ENCODE data around the gene KAT2A.

The KAT2A gene

GRCh38 chr17:42088736-42089135 lies 32.4 kb downstream of the KAT2A start:
- no peak for ATAC-seq
- no peak for TF ChIP-seq TOX (CRISPR knock-in tag; IDR thresholded peaks at IDR 0.05; ENCODE audit: borderline replicate concordance)
- no peak for TF ChIP-seq CSRNP3 (CRISPR knock-in tag; IDR thresholded peaks at IDR 0.05)
- TF ChIP-seq ESRRG (CRISPR knock-in tag; IDR thresholded peaks at IDR 0.05) = no peak
- TF ChIP-seq BACH2 (CRISPR knock-in tag; IDR thresholded peaks at IDR 0.05; ENCODE audit: borderline replicate concordance) = no peak
- TF ChIP-seq CSDC2 (CRISPR knock-in tag; IDR thresholded peaks at IDR 0.05) = no peak
- no peak for TF ChIP-seq RARB (CRISPR knock-in tag; IDR thresholded peaks at IDR 0.05)
- no peak for TF ChIP-seq SNAI2 (CRISPR knock-in tag; IDR thresholded peaks at IDR 0.05)
- TF ChIP-seq GLIS3 (CRISPR knock-in tag; IDR thresholded peaks at IDR 0.05) = no peak
- TF ChIP-seq, protein P1, sequence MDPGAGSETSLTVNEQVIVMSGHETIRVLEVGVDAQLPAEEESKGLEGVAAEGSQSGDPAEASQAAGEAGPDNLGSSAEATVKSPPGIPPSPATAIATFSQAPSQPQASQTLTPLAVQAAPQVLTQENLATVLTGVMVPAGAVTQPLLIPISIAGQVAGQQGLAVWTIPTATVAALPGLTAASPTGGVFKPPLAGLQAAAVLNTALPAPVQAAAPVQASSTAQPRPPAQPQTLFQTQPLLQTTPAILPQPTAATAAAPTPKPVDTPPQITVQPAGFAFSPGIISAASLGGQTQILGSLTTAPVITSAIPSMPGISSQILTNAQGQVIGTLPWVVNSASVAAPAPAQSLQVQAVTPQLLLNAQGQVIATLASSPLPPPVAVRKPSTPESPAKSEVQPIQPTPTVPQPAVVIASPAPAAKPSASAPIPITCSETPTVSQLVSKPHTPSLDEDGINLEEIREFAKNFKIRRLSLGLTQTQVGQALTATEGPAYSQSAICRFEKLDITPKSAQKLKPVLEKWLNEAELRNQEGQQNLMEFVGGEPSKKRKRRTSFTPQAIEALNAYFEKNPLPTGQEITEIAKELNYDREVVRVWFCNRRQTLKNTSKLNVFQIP (CRISPR knock-in tag; IDR thresholded peaks at IDR 0.05; ENCODE audit: borderline replicate concordance, low read depth) = no peak
- TF ChIP-seq PPARA (CRISPR knock-in tag; IDR thresholded peaks at IDR 0.05; ENCODE audit: borderline replicate concordance) = no peak
- TF ChIP-seq ZFP30 (CRISPR knock-in tag; IDR thresholded peaks at IDR 0.05) = no peak
- TF ChIP-seq, protein P2, sequence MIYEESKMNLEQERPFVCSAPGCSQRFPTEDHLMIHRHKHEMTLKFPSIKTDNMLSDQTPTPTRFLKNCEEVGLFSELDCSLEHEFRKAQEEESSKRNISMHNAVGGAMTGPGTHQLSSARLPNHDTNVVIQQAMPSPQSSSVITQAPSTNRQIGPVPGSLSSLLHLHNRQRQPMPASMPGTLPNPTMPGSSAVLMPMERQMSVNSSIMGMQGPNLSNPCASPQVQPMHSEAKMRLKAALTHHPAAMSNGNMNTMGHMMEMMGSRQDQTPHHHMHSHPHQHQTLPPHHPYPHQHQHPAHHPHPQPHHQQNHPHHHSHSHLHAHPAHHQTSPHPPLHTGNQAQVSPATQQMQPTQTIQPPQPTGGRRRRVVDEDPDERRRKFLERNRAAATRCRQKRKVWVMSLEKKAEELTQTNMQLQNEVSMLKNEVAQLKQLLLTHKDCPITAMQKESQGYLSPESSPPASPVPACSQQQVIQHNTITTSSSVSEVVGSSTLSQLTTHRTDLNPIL (CRISPR knock-in tag; IDR thresholded peaks at IDR 0.05; ENCODE audit: low read depth) = no peak
- no peak for TF ChIP-seq ZNF8 (CRISPR knock-in tag; IDR thresholded peaks at IDR 0.05)
- TF ChIP-seq, protein P3, sequence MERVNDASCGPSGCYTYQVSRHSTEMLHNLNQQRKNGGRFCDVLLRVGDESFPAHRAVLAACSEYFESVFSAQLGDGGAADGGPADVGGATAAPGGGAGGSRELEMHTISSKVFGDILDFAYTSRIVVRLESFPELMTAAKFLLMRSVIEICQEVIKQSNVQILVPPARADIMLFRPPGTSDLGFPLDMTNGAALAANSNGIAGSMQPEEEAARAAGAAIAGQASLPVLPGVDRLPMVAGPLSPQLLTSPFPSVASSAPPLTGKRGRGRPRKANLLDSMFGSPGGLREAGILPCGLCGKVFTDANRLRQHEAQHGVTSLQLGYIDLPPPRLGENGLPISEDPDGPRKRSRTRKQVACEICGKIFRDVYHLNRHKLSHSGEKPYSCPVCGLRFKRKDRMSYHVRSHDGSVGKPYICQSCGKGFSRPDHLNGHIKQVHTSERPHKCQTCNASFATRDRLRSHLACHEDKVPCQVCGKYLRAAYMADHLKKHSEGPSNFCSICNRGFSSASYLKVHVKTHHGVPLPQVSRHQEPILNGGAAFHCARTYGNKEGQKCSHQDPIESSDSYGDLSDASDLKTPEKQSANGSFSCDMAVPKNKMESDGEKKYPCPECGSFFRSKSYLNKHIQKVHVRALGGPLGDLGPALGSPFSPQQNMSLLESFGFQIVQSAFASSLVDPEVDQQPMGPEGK (CRISPR knock-in tag; IDR thresholded peaks at IDR 0.05; ENCODE audit: borderline replicate concordance) = no peak
- no peak for TF ChIP-seq ZNF565 (CRISPR knock-in tag; conservative IDR thresholded peaks at IDR 0.05; ENCODE audit: low read depth)
- no peak for TF ChIP-seq ZFP3 (CRISPR knock-in tag; IDR thresholded peaks at IDR 0.05)
- no peak for TF ChIP-seq ISL1 (CRISPR knock-in tag; IDR thresholded peaks at IDR 0.05)
- TF ChIP-seq ZNF70 (CRISPR knock-in tag; IDR thresholded peaks at IDR 0.05) = no peak

GRCh38 chr17:42087736-42088705 lies 33.1 kb downstream of the KAT2A start:
- no peak for ATAC-seq
- TF ChIP-seq OSR1 (CRISPR knock-in tag; IDR thresholded peaks at IDR 0.05) (no peak), TSHZ2 (CRISPR knock-in tag; IDR thresholded peaks at IDR 0.05) (no peak), BACH2 (CRISPR knock-in tag; IDR thresholded peaks at IDR 0.05; ENCODE audit: borderline replicate concordance) (no peak), ZNF8 (CRISPR knock-in tag; IDR thresholded peaks at IDR 0.05) (no peak), CSDC2 (CRISPR knock-in tag; IDR thresholded peaks at IDR 0.05) (no peak), ZFP3 (CRISPR knock-in tag; IDR thresholded peaks at IDR 0.05) (no peak), GLIS3 (CRISPR knock-in tag; IDR thresholded peaks at IDR 0.05) (no peak), ZC3H10 (CRISPR knock-in tag; IDR thresholded peaks at IDR 0.05) (no peak), PPARA (CRISPR knock-in tag; IDR thresholded peaks at IDR 0.05; ENCODE audit: borderline replicate concordance) (no peak), ZFP30 (CRISPR knock-in tag; IDR thresholded peaks at IDR 0.05) (no peak), CSRNP3 (CRISPR knock-in tag; IDR thresholded peaks at IDR 0.05) (no peak), ESRRG (CRISPR knock-in tag; IDR thresholded peaks at IDR 0.05) (no peak)
- TF ChIP-seq, protein P1 (CRISPR knock-in tag; IDR thresholded peaks at IDR 0.05; ENCODE audit: borderline replicate concordance, low read depth) = no peak
- TF ChIP-seq, protein P3 (CRISPR knock-in tag; IDR thresholded peaks at IDR 0.05; ENCODE audit: borderline replicate concordance) = no peak
- TF ChIP-seq, protein P2 (CRISPR knock-in tag; IDR thresholded peaks at IDR 0.05; ENCODE audit: low read depth) = no peak
